HepG2 (cell line): ENCODE data around the gene DLAT. TPM values are rescaled to one million over a fixed set of nuclear protein-coding genes. Genes with fewer than 3 reads are reported as not detected.

Experiments
- AGO1 ChIP-seq: fragments of 200-400 bp; formaldehyde crosslinking; IDR thresholded peaks from 2 replicates; pipeline ENCODE4 v1.6.1; 2017; ENCODE audit warnings: mild to moderate bottlenecking, low read depth, low read length, moderate library complexity; ENCODE audit not compliant: poor library complexity, severe bottlenecking
- EZH2 ChIP-seq: conservative IDR thresholded peaks from 2 replicates; pipeline ENCODE4 v1.6.1; 2012; ENCODE audit warnings: mild to moderate bottlenecking, low read depth, low read length, moderate library complexity
- SAFB2 ChIP-seq: sonication (generic); formaldehyde crosslinking; IDR thresholded peaks from 2 replicates; pipeline ENCODE4 v1.5.1; 2020; ENCODE audit warnings: missing genetic modification reagents, low read depth, mild to moderate bottlenecking, borderline replicate concordance
- SPEN ChIP-seq: sonication (generic); formaldehyde crosslinking; IDR thresholded peaks from 2 replicates; pipeline ENCODE4 v1.5.1; 2020; ENCODE audit warnings: low read depth, mild to moderate bottlenecking, missing genetic modification reagents
- TFDP2 ChIP-seq: sonication (generic); formaldehyde crosslinking; IDR thresholded peaks from 2 replicates; pipeline ENCODE4 v1.4.0; 2020; ENCODE audit warnings: missing genetic modification reagents
- TSC22D2 ChIP-seq: sonication (generic); formaldehyde crosslinking; IDR thresholded peaks from 2 replicates; pipeline ENCODE4 v1.5.1; 2020; ENCODE audit warnings: missing genetic modification reagents, mild to moderate bottlenecking, borderline replicate concordance
- ZFP36 ChIP-seq: fragments of 150-350 bp; IDR thresholded peaks from 2 replicates; pipeline ENCODE4 v1.6.1; 2018; ENCODE audit warnings: borderline replicate concordance, low read length, low read depth; ENCODE audit not compliant: partially characterized antibody
- ZFP41 ChIP-seq: sonication (generic); formaldehyde crosslinking; IDR thresholded peaks from 2 replicates; pipeline ENCODE4 v1.4.0; 2020; ENCODE audit warnings: mild to moderate bottlenecking, missing genetic modification reagents, borderline replicate concordance
- ZNF350 ChIP-seq: sonication (generic); formaldehyde crosslinking; IDR thresholded peaks from 2 replicates; pipeline ENCODE4 v1.4.0; 2020; ENCODE audit warnings: mild to moderate bottlenecking, low read depth, missing genetic modification reagents, borderline replicate concordance
- polyA plus RNA-seq, 8 experiments: library from polyadenylated mRNA; depleted of rRNA in 3 of 8; stranded (reverse) in 7 of 8; unstranded in 1 of 8; fragments of >200 nt; fragmentation: Illumina TruSeq in 4 of 8; extraction: Trizol in 4 of 8; gene quantifications; 2 replicates each; pipeline versions ENCODE4 v1.2.1 to v1.2.3, GENCODE V29; 2011 to 2016; ENCODE audit warnings: low read depth in 4 of 8, missing spikeins in 1 of 8, mixed read lengths in 1 of 8; ENCODE audit not compliant: insufficient read depth in 1 of 8
- total RNA-seq, 5 experiments: library from RNA; depleted of rRNA; stranded (reverse); fragments of >200 nt; fragmentation: Illumina TruSeq; extraction: Trizol; gene quantifications; 2 replicates each; pipeline ENCODE4 v1.2.3, GENCODE V29; 2016; ENCODE audit warnings: low read depth in 1 of 5
- TF ChIP-seq, protein P1 (sequence below), 2 experiments: sonication (generic) in 1 of 2; formaldehyde crosslinking in 1 of 2; IDR thresholded peaks; 2 replicates each; pipeline versions ENCODE4 v1.6.1 to v1.9.0; 2014 to 2022; ENCODE audit warnings: antibody characterized with exemption in 1 of 2, borderline replicate concordance in 1 of 2, inconsistent platforms in 1 of 2, low read depth in 1 of 2, missing genetic modification reagents in 1 of 2
- TF ChIP-seq, protein P2 (sequence below): sonication (generic); formaldehyde crosslinking; IDR thresholded peaks from 2 replicates; pipeline ENCODE4 v1.8.1; 2023; ENCODE audit warnings: mild to moderate bottlenecking, missing genetic modification reagents
- TF ChIP-seq, protein P3 (sequence below), 2 experiments: sonication (generic) in 1 of 2; formaldehyde crosslinking in 1 of 2; IDR thresholded peaks; 2 replicates each; pipeline versions ENCODE4 v1.4.0 to v1.6.1; 2018 to 2020; ENCODE audit warnings: missing genetic modification reagents in 2 of 2, borderline replicate concordance in 1 of 2, low read depth in 1 of 2, mild to moderate bottlenecking in 1 of 2, missing biosample characterization in 1 of 2
- TF ChIP-seq, protein P4 (sequence below): sonication (generic); formaldehyde crosslinking; IDR thresholded peaks from 2 replicates; pipeline ENCODE4 v1.9.0; 2021; ENCODE audit warnings: missing genetic modification reagents, borderline replicate concordance

Gene DLAT
- total and polyA plus RNA-seq, 2 of the 13 experiments (the other 11 are each of a cell fraction or from before 2014, with no cell fraction given) = 26.4 to 62.2 TPM

GRCh38 chr11:112024773-112025678, at the start of gene DLAT (continued):
- TF ChIP-seq, protein P1, sequence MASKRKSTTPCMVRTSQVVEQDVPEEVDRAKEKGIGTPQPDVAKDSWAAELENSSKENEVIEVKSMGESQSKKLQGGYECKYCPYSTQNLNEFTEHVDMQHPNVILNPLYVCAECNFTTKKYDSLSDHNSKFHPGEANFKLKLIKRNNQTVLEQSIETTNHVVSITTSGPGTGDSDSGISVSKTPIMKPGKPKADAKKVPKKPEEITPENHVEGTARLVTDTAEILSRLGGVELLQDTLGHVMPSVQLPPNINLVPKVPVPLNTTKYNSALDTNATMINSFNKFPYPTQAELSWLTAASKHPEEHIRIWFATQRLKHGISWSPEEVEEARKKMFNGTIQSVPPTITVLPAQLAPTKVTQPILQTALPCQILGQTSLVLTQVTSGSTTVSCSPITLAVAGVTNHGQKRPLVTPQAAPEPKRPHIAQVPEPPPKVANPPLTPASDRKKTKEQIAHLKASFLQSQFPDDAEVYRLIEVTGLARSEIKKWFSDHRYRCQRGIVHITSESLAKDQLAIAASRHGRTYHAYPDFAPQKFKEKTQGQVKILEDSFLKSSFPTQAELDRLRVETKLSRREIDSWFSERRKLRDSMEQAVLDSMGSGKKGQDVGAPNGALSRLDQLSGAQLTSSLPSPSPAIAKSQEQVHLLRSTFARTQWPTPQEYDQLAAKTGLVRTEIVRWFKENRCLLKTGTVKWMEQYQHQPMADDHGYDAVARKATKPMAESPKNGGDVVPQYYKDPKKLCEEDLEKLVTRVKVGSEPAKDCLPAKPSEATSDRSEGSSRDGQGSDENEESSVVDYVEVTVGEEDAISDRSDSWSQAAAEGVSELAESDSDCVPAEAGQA (IDR thresholded peaks at IDR 0.05; ENCODE audit: low read depth) = peak; percentile 52; the same call in 1 of the 2 replicates
- TF ChIP-seq, protein P1 (CRISPR knock-in tag; IDR thresholded peaks at IDR 0.05; ENCODE audit: borderline replicate concordance) = no peak
- TF ChIP-seq ZNF350 (CRISPR knock-in tag) = peak; percentile 93
- TF ChIP-seq SAFB2 (CRISPR knock-in tag) = peak; percentile 81; the same call in 1 of the 2 replicates
- TF ChIP-seq TSC22D2 (CRISPR knock-in tag) = no peak; the same call in 1 of the 2 replicates
- TF ChIP-seq SPEN (CRISPR knock-in tag) = peak; percentile 85
- peak; percentile 87 for TF ChIP-seq TFDP2 (CRISPR knock-in tag)
- peak; percentile 79 for TF ChIP-seq AGO1
- TF ChIP-seq, protein P2, sequence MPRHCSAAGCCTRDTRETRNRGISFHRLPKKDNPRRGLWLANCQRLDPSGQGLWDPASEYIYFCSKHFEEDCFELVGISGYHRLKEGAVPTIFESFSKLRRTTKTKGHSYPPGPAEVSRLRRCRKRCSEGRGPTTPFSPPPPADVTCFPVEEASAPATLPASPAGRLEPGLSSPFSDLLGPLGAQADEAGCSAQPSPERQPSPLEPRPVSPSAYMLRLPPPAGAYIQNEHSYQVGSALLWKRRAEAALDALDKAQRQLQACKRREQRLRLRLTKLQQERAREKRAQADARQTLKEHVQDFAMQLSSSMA (CRISPR knock-in tag) = peak; percentile 90
- no peak for TF ChIP-seq EZH2
- no peak for TF ChIP-seq ZFP41
- TF ChIP-seq, protein P3, sequence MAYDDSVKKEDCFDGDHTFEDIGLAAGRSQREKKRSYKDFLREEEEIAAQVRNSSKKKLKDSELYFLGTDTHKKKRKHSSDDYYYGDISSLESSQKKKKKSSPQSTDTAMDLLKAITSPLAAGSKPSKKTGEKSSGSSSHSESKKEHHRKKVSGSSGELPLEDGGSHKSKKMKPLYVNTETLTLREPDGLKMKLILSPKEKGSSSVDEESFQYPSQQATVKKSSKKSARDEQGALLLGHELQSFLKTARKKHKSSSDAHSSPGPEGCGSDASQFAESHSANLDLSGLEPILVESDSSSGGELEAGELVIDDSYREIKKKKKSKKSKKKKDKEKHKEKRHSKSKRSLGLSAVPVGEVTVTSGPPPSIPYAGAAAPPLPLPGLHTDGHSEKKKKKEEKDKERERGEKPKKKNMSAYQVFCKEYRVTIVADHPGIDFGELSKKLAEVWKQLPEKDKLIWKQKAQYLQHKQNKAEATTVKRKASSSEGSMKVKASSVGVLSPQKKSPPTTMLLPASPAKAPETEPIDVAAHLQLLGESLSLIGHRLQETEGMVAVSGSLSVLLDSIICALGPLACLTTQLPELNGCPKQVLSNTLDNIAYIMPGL (CRISPR knock-in tag; IDR thresholded peaks at IDR 0.05; ENCODE audit: borderline replicate concordance in 1 of 2, low read depth in 1 of 2) = peak; percentile 90 to 96
- TF ChIP-seq, protein P4, sequence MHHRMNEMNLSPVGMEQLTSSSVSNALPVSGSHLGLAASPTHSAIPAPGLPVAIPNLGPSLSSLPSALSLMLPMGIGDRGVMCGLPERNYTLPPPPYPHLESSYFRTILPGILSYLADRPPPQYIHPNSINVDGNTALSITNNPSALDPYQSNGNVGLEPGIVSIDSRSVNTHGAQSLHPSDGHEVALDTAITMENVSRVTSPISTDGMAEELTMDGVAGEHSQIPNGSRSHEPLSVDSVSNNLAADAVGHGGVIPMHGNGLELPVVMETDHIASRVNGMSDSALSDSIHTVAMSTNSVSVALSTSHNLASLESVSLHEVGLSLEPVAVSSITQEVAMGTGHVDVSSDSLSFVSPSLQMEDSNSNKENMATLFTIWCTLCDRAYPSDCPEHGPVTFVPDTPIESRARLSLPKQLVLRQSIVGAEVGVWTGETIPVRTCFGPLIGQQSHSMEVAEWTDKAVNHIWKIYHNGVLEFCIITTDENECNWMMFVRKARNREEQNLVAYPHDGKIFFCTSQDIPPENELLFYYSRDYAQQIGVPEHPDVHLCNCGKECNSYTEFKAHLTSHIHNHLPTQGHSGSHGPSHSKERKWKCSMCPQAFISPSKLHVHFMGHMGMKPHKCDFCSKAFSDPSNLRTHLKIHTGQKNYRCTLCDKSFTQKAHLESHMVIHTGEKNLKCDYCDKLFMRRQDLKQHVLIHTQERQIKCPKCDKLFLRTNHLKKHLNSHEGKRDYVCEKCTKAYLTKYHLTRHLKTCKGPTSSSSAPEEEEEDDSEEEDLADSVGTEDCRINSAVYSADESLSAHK (CRISPR knock-in tag) = no peak
- no peak for TF ChIP-seq ZFP36
